Measurements from ENCODE around the gene BDNF. TPM values are rescaled to one million over a fixed set of nuclear protein-coding genes. Genes with fewer than 3 reads are reported as not detected.

The BDNF gene
- total and polyA plus RNA-seq, 4 donors: 0.75 to 6.2 (median 1.5) TPM

DNA sequence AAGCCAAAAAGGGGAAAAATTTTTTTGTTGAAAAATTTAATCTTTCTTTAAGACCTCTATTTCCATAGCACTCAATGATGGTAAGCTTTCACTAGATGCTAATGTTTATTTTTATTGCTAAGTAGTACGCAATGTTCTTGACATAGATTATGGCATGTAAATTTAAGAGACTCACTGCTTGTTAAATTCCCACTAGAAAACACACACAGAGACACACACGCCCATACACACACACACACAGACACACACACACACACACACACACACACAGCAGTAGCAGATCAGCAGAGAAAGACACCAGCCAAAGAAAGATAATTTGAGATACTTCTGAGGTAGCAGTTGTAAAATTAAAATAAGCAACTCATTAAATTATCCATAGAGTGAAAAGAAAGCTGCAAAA lies 16.0 kb upstream of the BDNF start:
- ATAC-seq (ENCODE audit: low FRiP score): no peak
- WGBS, 2 donors: 79 to 81% methylated on average over 2 of the region's 2 CpGs
- intact Hi-C loops (cut with DNase I): no loop called here
- no peaks in the 10 kb centered on the region for H3K27me3 ChIP-seq (ENCODE audit: control insufficient read depth in 1 of 2, insufficient read depth in 2 of 2, low read length in 1 of 2)
- no peak overlapping the region for H3K4me3 ChIP-seq (ENCODE audit: low read length in 2 of 2)
- no peaks in the 10 kb centered on the region for H3K4me1 ChIP-seq (ENCODE audit: control insufficient read depth in 1 of 2, insufficient read depth in 2 of 2, low read length in 2 of 2)
- no peak for DNase-seq
- H3K27ac ChIP-seq (ENCODE audit: low read depth in 1 of 2, low read length in 2 of 2): no peak overlapping the region
- H3K36me3 ChIP-seq (ENCODE audit: control insufficient read depth in 1 of 2, insufficient read depth in 2 of 2, low read length in 1 of 2): no peaks in the 10 kb centered on the region
- H3K9me3 ChIP-seq (ENCODE audit: control insufficient read depth, low read length): no peaks in the 10 kb centered on the region

DNA sequence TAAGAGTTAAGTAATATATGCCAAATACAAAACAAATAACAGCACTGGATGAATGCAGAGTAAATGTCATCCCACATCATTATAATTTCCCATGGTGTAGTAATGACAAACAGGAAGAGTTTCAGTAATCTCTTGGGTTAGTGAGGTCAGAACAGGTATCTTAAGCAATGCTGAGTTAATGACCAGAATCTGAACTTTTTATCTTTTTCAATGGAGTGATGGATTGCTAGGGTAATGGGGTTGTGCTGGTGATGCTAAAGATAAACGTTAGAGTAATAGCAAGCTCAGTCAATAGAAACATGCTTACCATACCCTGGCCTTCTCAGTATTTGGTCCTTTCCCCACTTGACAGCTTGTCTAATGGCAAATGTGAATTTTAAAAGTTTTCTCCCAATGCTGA lies 11.5 kb upstream of the BDNF start:
- whole genome bisulfite sequencing, 2 donors: 16 to 53% methylated on average over 1 of the region's 1 CpG
- H3K4me1 ChIP-seq (ENCODE audit: control insufficient read depth in 1 of 2, insufficient read depth in 2 of 2, low read length in 2 of 2): no peaks in the 10 kb centered on the region
- H3K27ac ChIP-seq (ENCODE audit: low read depth in 1 of 2, low read length in 2 of 2): no peak overlapping the region
- no peaks in the 10 kb centered on the region for H3K36me3 ChIP-seq (ENCODE audit: control insufficient read depth in 1 of 2, insufficient read depth in 2 of 2, low read length in 1 of 2)
- ATAC-seq (ENCODE audit: low FRiP score) (no peak), DNase-seq (no peak)
- H3K4me3 ChIP-seq (ENCODE audit: low read length in 2 of 2): no peak overlapping the region
- no peaks in the 10 kb centered on the region for H3K9me3 ChIP-seq (ENCODE audit: control insufficient read depth, low read length)
- intact Hi-C loops (cut with DNase I): no loop called here
- no peaks in the 10 kb centered on the region for H3K27me3 ChIP-seq (ENCODE audit: control insufficient read depth in 1 of 2, insufficient read depth in 2 of 2, low read length in 1 of 2)

DNA sequence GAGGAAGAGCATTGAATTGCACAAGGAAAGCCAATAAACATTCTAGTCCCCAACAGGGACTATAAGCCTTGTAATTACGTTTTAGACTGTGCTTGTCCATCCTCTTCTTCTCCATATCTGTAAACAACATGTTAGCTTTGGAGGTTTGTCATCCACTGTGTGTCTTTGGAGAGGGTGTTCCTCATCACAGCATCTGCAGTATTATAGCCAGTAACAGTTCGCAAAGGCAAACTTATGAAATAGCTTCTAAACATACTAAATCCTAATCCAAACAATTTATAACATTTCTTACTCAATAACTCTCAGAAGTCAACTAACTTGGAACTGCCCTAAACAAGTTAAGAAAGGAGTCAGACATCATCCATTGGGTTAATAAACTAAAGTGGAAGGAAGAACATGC lies 10.3 kb upstream of the BDNF start:
- 66 to 67% methylated on average over 2 of the region's 2 CpGs for WGBS, 2 donors
- DNase-seq (no peak), ATAC-seq (ENCODE audit: low FRiP score) (no peak)
- H3K4me3 ChIP-seq (ENCODE audit: low read length in 2 of 2): no peak overlapping the region
- H3K9me3 ChIP-seq (ENCODE audit: control insufficient read depth, low read length): no peaks in the 10 kb centered on the region
- H3K4me1 ChIP-seq (ENCODE audit: control insufficient read depth in 1 of 2, insufficient read depth in 2 of 2, low read length in 2 of 2): no peaks in the 10 kb centered on the region
- intact Hi-C loops (cut with DNase I): no loop called here
- no peak overlapping the region for H3K27ac ChIP-seq (ENCODE audit: low read depth in 1 of 2, low read length in 2 of 2)
- no peaks in the 10 kb centered on the region for H3K27me3 ChIP-seq (ENCODE audit: control insufficient read depth in 1 of 2, insufficient read depth in 2 of 2, low read length in 1 of 2)
- H3K36me3 ChIP-seq (ENCODE audit: control insufficient read depth in 1 of 2, insufficient read depth in 2 of 2, low read length in 1 of 2): no peaks in the 10 kb centered on the region

DNA sequence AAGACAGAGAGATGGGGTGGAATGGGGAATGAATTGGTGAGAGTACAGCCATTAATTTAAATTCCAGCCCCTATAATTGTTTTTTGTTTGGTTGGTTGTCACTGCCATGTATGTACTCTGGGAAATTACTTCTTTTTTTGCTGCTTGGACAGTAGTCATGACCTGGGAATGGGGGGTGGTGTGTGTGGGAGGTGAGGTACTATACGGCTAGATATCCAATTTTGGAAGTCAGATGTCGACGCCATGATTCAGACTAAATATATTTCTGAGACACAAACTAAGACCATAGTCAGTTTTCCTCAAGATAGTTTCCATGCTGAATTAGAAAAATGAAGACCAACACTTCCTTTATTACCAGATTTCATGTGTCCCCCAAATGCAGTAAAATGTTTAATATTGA lies 7.4 kb upstream of the BDNF start:
- Histone ChIP-seq H3K9me3 (ENCODE audit: control insufficient read depth, low read length) (no peaks in the 10 kb centered on the region), H3K4me1 (ENCODE audit: control insufficient read depth in 1 of 2, insufficient read depth in 2 of 2, low read length in 2 of 2) (no peaks in the 10 kb centered on the region), H3K4me3 (ENCODE audit: low read length in 2 of 2) (no peak overlapping the region), H3K36me3 (ENCODE audit: control insufficient read depth in 1 of 2, insufficient read depth in 2 of 2, low read length in 1 of 2) (no peaks in the 10 kb centered on the region), H3K27me3 (ENCODE audit: control insufficient read depth in 1 of 2, insufficient read depth in 2 of 2, low read length in 1 of 2) (no peaks in the 10 kb centered on the region), H3K27ac (ENCODE audit: low read depth in 1 of 2, low read length in 2 of 2) (no peak overlapping the region)
- DNase-seq: no peak
- WGBS, 2 donors: 75 to 82% methylated on average over 3 of the region's 3 CpGs
- intact Hi-C loops (cut with DNase I): loop anchor here in 1 of 2 donors (10.0 kb wide), 2 partner anchors 817 to 987 kb away; no protein-coding TSS in a partner anchor
- ATAC-seq (ENCODE audit: low FRiP score): no peak

DNA sequence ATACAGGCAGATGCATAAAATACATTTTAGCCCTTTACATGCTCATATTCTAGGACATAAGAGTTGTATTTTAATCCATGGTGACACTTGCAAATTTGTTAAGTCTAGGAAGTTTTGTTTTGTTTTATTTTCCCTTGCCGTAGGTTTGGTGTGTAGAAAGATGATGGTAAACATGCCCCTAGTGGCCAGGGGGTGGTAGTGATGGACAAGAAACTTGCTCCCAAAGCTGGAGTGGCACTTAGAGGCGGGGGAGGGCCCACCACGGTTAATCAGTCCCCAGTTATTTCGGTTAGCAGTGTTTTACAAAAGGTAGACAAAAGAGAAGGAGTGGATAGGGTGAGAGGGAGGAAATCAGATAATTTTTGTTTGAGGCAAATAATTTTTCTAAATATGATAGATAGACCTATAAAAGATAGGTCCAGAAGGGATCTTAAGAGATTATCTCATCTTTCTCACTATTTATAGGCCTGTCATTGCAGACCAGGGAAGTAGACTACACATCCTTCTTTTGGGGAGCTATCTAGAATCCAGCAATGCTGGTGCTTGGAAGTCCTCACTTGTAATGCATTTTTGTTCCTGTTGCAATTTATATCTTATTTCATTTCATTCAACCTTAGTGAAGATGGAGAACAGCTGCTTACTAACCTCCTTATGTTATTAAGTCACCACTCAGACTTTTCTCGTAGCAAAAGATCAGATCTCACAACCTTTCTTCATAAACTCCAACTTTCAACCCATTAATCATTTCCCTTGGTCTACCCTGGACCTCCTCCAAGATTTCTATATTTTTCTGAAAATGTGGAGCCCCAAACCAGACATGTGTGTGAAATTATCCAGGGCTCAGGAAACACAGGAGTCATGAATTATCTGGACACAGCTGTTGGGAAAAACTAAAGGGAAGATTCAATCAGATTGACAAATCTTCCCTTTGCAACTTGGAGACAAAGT lies 5.9 kb upstream of the BDNF start:
- no peak for ATAC-seq (ENCODE audit: low FRiP score)
- H3K36me3 ChIP-seq (ENCODE audit: control insufficient read depth in 1 of 2, insufficient read depth in 2 of 2, low read length in 1 of 2): no peaks in the 10 kb centered on the region
- no peak for DNase-seq
- no peak overlapping the region for H3K4me3 ChIP-seq (ENCODE audit: low read length in 2 of 2)
- H3K27ac ChIP-seq (ENCODE audit: low read depth in 1 of 2, low read length in 2 of 2): no peak overlapping the region
- H3K4me1 ChIP-seq (ENCODE audit: control insufficient read depth in 1 of 2, insufficient read depth in 2 of 2, low read length in 2 of 2): peaks cover 0 to 5% of the 10 kb centered on the region in 2 donors
- intact Hi-C loops (cut with DNase I): loop anchor here in 1 of 2 donors (10.0 kb wide), 2 partner anchors 819 to 989 kb away; no protein-coding TSS in a partner anchor
- no peaks in the 10 kb centered on the region for H3K27me3 ChIP-seq (ENCODE audit: control insufficient read depth in 1 of 2, insufficient read depth in 2 of 2, low read length in 1 of 2)
- WGBS, 2 donors: 19 to 31% methylated on average over 5 of the region's 5 CpGs
- no peaks in the 10 kb centered on the region for H3K9me3 ChIP-seq (ENCODE audit: control insufficient read depth, low read length)

DNA sequence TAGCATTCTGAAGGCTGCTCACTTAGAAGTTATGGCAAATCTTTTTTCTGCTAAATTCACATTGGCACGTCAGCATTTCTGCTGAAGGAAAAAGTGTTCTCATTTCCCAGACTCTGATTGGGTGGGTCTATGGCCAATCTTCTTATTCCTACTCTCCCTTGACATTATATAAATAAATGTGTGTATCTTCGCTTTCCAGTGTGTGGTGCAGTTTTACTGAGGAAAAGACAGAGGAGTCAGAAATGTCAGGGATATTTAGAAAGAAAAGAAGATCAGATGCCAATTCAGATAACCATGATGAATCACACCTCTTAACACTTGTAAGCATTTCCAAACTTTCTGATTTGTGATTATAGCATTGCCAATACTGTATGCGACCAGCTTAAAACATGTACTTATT lies 3.2 kb upstream of the BDNF start:
- Histone ChIP-seq H3K36me3 (ENCODE audit: control insufficient read depth in 1 of 2, insufficient read depth in 2 of 2, low read length in 1 of 2) (no peaks in the 10 kb centered on the region), H3K4me1 (ENCODE audit: control insufficient read depth in 1 of 2, insufficient read depth in 2 of 2, low read length in 2 of 2) (peaks cover 0 to 5% of the 10 kb centered on the region in 2 donors), H3K27me3 (ENCODE audit: control insufficient read depth in 1 of 2, insufficient read depth in 2 of 2, low read length in 1 of 2) (no peaks in the 10 kb centered on the region), H3K4me3 (ENCODE audit: low read length in 2 of 2) (no peak overlapping the region), H3K9me3 (ENCODE audit: control insufficient read depth, low read length) (no peaks in the 10 kb centered on the region), H3K27ac (ENCODE audit: low read depth in 1 of 2, low read length in 2 of 2) (no peak overlapping the region)
- WGBS, 2 donors: 33 to 37% methylated on average over 3 of the region's 3 CpGs
- ATAC-seq (ENCODE audit: low FRiP score): no peak
- DNase-seq: no peak
- intact Hi-C loops (cut with DNase I): loop anchor here in 1 of 2 donors (10.0 kb wide), 2 partner anchors 821 to 991 kb away; no protein-coding TSS in a partner anchor

DNA sequence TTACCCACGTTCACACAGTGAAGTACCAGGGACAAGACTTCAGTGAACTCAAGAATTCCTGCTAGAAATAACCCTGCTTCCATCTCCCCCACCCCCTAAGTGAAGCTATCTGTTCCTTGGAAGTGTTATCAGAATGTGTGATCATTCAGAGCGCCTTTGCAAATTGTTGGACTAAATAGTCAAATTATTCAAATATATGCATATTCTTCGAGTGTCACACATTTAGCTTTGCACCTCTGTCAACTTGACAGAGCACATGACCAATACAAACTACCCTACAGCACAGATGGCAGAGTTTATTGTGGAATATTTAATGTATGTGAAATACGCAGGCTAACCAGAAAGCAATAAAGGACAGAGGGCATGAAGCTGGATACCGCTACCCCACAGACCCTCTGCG lies 2.6 kb upstream of the BDNF start:
- no peak for ATAC-seq (ENCODE audit: low FRiP score)
- intact Hi-C loops (cut with DNase I): loop anchor here in 1 of 2 donors (10.0 kb wide), 2 partner anchors 822 to 992 kb away; no protein-coding TSS in a partner anchor
- H3K4me1 ChIP-seq (ENCODE audit: control insufficient read depth in 1 of 2, insufficient read depth in 2 of 2, low read length in 2 of 2): peaks cover 0 to 5% of the 10 kb centered on the region in 2 donors
- H3K27me3 ChIP-seq (ENCODE audit: control insufficient read depth in 1 of 2, insufficient read depth in 2 of 2, low read length in 1 of 2): no peaks in the 10 kb centered on the region
- no peak overlapping the region for H3K4me3 ChIP-seq (ENCODE audit: low read length in 2 of 2)
- H3K9me3 ChIP-seq (ENCODE audit: control insufficient read depth, low read length): no peaks in the 10 kb centered on the region
- H3K27ac ChIP-seq (ENCODE audit: low read depth in 1 of 2, low read length in 2 of 2): no peak overlapping the region
- H3K36me3 ChIP-seq (ENCODE audit: control insufficient read depth in 1 of 2, insufficient read depth in 2 of 2, low read length in 1 of 2): no peaks in the 10 kb centered on the region
- DNase-seq: no peak
- 45 to 48% methylated on average over 6 of the region's 6 CpGs for WGBS, 2 donors

DNA sequence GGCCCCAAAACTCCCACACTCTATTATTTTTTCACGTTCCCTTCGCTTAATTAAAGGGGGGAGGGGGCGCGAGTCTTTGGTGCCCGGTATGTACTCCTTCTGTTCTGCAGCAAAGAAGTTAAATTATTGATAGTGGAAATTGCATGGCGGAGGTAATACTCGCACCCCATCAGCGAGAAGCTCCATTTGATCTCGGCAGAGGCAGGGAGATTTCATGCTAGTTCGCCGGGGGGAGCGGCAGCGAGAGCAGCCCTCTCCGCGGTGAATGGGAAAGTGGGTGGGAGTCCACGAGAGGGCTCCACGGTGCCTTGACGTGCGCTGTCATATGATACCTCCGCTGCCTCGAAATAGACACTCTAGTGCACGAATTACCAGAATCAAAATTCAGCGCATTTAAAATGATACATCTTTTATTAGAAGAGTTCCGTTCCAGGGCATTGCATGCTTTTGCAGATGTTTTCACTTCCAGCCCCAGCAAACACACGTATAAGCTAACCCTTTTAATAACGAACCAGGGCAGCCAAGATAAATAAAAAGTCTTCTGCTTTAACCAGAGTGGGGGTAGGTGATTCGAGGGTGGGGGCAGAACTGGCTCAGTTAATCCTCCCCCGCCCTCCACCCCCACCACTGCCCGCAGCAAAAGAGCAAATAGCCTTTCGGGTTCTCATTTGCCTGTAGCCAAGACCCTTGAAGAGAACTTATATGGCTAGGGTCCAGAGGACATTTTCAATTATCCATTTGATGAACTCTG lies 1.3 kb upstream of the BDNF start:
- H3K27ac ChIP-seq (ENCODE audit: low read depth in 1 of 2, low read length in 2 of 2): no peak overlapping the region
- ATAC-seq (ENCODE audit: low FRiP score) (no peak), DNase-seq (no peak)
- no peaks in the 10 kb centered on the region for H3K27me3 ChIP-seq (ENCODE audit: control insufficient read depth in 1 of 2, insufficient read depth in 2 of 2, low read length in 1 of 2)
- H3K9me3 ChIP-seq (ENCODE audit: control insufficient read depth, low read length): no peaks in the 10 kb centered on the region
- H3K4me1 ChIP-seq (ENCODE audit: control insufficient read depth in 1 of 2, insufficient read depth in 2 of 2, low read length in 2 of 2): peaks cover 0 to 5% of the 10 kb centered on the region in 2 donors
- H3K36me3 ChIP-seq (ENCODE audit: control insufficient read depth in 1 of 2, insufficient read depth in 2 of 2, low read length in 1 of 2): no peaks in the 10 kb centered on the region
- peak overlapping the region; percentile 55 to 95 for H3K4me3 ChIP-seq (ENCODE audit: low read length in 2 of 2)
- intact Hi-C loops (cut with DNase I): loop anchor here in 1 of 2 donors (10.0 kb wide), 2 partner anchors 823 to 993 kb away; no protein-coding TSS in a partner anchor
- 3% methylated on average over 30 of the region's 30 CpGs for WGBS, 2 donors
